CD4-positive, alpha-beta T cell treated with Interleukin-21 for 1 hour (primary cell): ENCODE results near the gene CYLD.

Experiments used
- DNase-seq: peaks from one replicate; pipeline ENCODE4 v3.0.0-alpha.2; 2020

CYLD gene

DNA sequence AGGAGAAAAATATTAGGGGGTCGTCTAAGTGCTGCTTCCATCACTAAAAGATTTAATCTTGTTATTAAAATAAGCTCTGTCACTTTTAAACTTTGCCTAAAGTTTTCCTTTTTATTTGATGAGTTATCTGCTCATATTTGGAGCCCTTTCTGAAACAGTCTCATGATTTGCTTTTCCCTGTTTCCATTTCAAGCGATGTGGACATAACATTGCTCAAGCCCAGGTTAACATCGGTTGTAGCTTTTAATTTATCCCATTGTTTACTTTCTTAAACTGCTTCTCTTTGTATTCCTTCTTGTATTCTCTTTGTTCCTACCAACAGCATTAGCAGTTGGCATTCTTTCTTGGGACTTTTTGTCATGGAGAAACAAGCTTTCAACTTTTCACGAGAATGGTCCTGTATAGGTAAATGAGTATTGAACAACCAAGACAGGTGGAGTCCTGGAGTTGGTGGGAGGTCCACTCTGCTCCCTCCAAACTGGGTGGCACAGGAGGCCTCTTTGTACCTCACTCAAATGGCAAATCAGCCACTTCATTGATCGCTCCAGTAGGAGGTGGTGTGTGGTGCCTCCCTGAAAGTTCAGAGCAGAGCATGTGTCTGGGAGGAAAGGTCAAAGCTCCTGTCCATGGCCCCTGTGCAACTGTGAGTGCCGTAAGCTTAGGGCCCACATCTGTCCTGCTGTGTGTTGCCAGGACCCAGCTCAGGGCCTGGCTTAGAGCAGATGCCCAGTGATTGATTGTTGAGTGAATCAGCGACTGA, 107.0 kb downstream of the CYLD start:
- no peak for DNase-seq
